HG02884 (cell line): Measurements from ENCODE around the gene LORICRIN.
A peak's percentile ranks its signal among the peaks of the same experiment; 100 is the strongest.

Experiments used
- ATAC-seq: cut with Tn5 transposase; IDR thresholded peaks from one replicate; pipeline ENCODE4 v1.9.1; 2021; ENCODE audit warnings: mild to moderate bottlenecking, moderate library complexity; ENCODE audit not compliant: unreplicated experiment

LORICRIN gene

DNA sequence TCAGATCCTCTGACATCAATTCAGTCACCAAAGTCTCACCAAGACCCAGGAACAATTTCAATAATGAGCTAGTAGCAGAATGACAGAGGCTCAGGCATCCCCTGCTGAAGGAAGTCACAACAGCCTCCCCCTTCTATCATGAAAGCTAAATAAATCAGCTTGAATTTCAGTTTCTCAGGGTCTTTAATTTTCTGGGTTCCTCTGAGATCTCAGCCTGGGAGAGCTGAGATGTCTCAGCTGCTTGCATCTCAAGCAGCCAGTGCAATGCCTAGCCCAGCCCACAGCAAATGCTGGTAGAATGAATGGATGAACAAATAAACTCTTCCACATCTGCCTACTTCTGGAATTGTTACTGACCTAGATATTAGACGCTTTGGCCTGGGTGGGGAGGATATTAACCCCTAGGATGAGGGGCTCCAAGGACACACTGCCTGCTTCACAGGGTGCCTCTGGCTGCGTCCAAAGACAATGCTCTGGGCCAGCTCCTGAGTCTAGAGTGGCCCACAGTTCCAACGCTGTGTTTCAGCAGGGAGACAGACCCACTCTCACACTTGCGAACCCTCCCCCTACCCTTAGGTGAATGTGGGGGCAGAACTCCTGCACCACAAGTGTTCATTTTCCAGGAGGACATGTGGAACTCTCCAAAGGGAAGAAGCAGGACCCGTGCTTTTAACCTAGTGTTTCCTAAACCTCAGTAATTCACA is 11.2 kb upstream of the LORICRIN start:
- no peak for ATAC-seq

GRCh38 chr1:153250166-153250565 is 9.3 kb upstream of the LORICRIN start:
- ATAC-seq, result no peak

DNA sequence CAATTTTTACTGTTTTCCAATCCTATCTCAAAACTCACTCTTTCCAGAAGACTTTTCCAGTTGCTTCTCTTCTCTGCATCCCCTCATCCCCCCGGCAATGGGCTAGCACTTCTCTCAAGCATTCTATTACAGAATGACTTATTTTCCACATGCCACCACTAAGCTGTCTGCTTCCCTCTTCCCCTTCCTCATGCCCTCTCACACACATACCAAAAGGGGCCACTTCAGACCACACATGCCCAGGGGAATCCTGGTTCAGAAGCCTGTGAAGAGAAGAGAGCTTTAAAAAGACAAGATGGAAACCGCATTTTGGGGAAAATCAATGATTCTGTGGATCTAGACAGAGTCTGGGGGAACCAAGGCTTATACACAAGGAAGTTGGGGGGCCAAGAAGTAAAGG is 8.4 kb upstream of the LORICRIN start:
- no peak for ATAC-seq

DNA sequence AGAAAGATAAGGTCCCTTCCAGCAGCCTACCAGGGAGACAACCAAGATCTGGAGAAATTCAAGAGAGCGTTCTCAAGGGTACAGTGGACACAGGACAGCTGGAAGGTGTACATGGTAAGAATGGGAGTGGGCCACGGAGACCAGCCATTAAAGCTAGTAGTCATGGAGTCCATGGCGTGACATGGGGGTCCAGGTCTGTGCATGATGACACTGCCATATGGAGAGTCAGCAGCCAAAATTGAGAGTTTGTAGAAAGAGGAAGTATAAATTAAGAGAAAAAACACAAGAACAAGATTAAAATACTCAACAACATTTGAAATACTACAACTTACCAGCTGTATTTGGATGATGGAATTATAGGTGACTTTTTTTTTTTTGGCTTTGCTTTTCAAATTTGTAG is 7.9 kb upstream of the LORICRIN start:
- ATAC-seq, result no peak

DNA sequence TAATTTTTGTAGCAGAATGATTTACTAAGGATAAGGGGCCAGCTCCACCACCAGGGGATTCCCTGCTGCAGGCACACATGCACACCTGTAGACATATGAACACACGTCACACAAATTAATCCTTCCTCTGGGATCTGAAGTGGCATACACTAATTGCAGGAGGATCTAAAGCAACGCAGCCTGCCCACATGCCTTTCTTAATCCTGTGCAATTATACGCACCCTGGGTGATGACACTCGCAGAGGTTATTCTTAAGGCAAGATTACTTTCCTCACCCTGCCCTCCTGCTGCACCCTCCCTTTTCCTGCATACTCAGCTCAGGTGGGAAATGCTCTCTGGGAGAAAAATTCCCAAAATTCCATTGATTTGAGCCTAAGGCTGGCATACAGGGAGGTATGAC is 7.5 kb upstream of the LORICRIN start:
- no peak for ATAC-seq

DNA sequence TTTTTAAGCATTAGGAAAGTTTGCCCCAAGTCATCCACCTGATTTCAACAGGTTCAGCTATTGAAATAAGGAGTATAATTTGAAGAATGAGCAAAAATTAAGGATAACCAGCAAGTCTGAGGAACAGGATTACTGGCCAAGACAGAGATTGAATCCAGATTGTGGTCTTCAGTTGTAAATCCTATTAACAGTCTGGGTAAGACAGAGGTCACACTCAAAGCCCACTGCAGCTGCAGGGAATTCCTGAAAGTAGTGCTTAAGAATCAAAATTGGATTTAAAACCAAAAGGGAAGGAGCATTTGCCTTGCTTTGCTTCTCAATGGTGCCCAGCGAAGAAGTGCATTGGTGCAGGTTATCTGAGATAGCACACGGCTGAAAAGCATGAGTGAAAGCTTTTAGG is 6.4 kb upstream of the LORICRIN start:
- no peak for ATAC-seq

- ATAC-seq, result no peak
Observed at GRCh38 chr1:153253693-153254092, 5.8 kb upstream of the LORICRIN start.

- ATAC-seq, result no peak
Observed at GRCh38 chr1:153260585-153261280, 1.2 kb downstream of the LORICRIN start.

DNA sequence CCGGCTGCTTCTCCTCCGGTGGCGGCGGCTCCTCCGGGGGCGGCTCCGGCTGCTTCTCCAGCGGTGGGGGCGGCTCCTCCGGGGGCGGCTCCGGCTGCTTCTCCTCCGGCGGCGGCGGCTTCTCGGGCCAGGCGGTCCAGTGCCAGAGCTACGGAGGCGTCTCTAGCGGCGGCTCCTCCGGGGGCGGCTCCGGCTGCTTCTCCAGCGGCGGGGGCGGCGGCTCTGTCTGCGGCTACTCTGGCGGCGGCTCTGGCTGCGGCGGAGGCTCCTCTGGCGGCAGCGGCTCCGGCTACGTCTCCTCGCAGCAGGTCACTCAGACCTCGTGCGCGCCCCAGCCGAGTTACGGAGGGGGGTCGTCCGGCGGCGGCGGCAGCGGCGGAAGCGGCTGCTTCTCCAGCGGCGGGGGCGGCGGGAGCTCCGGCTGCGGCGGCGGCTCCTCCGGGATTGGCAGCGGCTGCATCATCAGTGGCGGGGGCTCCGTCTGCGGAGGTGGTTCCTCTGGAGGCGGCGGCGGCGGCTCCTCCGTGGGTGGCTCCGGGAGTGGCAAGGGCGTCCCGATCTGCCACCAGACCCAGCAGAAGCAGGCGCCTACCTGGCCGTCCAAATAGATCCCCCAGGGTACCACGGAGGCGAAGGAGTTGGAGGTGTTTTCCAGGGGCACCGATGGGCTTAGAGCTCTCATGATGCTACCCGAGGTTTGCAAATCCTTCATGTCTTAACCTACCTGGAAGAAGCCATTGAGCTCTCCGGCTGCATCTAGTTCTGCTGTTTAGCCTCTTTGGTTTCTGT is 2.0 kb downstream of the LORICRIN start:
- ATAC-seq, result no peak

DNA sequence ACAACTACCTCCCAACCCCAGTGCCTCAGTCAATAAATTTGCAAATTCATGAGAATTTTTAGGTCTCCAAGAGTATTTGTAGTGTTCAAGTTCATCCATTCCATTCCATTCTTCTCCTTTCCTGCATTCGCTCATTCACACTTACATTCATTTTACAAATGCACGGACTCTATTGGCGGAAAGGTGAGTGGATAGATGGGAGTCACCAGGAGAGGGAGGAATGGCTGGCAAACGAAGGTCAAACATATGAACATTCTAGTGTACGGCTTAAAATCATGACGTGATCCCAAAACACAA is 2.5 kb downstream of the LORICRIN start:
- no peak for ATAC-seq

GRCh38 chr1:153262462-153263157 is 3.1 kb downstream of the LORICRIN start:
- ATAC-seq, result no peak

DNA sequence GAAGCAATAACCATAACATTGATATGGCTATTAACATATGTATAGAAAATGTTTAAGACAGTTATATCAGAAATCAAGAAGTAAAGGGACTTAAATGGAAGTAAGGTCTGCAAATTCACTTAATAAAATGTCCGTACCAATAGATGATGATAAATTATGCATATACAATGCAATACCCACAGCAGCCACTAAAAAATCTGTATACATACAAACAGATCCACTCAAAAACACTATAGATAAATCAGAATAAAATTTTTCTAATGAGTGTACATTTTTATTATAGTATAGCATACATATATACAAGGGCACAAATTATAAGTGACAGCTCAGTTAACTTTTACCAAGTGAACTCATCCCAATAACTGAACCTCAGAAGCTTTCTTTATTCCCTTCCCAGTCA is 6.0 kb downstream of the LORICRIN start:
- no peak for ATAC-seq

GRCh38 chr1:153271711-153272110 is 12.2 kb downstream of the LORICRIN start:
- ATAC-seq, result no peak

- no peak for ATAC-seq
Observed at GRCh38 chr1:153272186-153272585, 12.7 kb downstream of the LORICRIN start.

DNA sequence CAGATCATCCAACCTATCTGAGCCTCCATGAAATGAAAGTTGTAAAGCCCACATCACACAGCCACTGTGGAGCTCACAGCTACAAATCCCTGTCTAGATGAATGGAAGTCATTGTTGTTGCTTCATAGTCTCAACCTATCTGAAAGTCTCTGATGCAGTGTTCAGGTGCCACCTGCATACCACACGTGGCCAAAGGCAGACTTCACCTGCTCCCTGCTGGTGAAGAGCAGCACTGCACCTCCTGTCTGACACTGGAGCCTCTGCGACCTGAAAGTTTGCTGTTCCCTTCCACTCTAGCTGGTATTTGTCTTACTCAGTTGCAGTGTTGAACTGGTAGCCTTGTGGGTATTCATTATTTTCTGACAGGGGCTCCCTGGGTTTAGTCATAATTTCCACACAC is 18.4 kb downstream of the LORICRIN start:
- ATAC-seq, result peak; percentile 75

DNA sequence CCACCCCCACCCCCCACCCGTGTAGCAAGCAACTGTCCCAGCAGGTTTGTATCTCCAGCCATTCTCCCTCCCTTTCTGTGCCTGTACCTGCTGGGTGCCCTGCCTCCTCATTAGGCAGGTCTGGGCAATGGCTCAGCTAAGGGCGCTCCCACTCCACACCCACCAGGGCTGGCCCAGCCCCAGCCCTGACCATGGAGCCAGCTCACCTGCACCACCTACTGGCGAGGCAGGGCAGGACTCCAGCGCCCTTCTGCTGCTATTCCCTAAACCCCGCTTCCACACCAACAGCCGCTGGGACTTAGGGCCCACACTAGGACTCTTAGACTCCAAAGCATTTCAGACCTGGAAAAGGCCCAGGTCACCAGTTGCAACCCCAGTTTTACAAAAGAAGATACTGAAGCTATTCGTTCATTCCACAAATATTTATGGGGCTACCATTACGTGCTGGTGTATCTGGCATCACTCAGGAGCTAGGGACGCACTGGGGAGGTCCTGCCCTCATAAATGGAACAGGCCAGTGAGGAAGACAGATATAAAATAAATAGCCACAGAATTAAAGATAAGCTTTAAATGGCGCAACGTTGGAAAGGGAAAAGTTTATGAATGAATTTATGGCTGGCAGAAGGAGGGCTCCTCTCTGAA is 29.3 kb downstream of the LORICRIN start:
- ATAC-seq, result no peak

GRCh38 chr1:153291514-153291913 is 32.0 kb downstream of the LORICRIN start:
- no peak for ATAC-seq

- ATAC-seq, result no peak
Observed at GRCh38 chr1:153292185-153292584, 32.7 kb downstream of the LORICRIN start.

DNA sequence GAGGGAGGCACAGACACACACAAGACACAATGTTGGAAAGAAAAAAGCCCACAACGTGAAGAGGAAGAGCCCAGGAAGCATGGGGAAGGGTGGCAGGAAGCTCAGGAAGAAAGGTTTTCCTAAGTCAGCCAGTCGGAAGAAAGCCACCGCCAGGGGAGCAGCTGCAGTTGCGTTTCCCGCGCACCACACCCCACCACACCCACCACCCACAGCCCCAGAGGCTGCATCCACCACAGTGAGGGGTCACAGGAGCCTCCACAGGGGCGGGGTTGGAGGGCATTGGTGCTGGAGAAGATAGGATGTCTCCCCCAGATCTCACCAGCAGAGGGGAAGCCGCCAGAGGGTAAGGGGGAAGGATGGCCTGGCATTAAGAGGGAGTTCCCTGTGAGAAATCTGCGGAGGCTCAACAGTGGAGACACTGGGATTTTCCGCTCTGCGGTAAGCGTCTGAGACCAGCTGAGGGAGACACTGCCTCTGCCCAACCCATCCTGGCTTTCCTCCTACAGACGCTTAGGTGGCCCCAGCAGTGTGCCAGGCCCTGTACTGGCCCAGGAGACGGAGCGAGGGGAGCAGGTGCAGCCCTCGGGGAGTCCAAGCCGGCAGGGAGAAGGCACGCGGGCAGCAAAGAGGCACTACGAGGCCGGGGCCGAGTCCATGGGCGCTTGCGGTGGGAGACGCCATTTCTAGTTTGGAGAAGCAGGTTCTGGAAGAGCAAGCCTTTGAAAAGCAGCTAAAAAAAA is 33.4 kb downstream of the LORICRIN start:
- no peak for ATAC-seq

- no peak for ATAC-seq
Observed at GRCh38 chr1:153293480-153293775, 33.9 kb downstream of the LORICRIN start.

GRCh38 chr1:153293851-153294250 is 34.4 kb downstream of the LORICRIN start:
- ATAC-seq, result no peak
